ENCODE data around the gene SLC22A25.
A peak's percentile ranks its signal among the peaks of the same experiment; 100 is the strongest.

SLC22A25 gene

GRCh38 chr11:63229815-63230214 lies 13.6 kb downstream of the SLC22A25 start:
- no peak for TF ChIP-seq CTCF (IDR thresholded peaks at IDR 0.05; ENCODE audit: low read length, missing control alignments)
- H3K4me3 ChIP-seq (replicated peaks; ENCODE audit: low read depth, low read length) = no peak overlapping the region
- no peak for DNase-seq (ENCODE audit: low read depth)

- no peak for DNase-seq (ENCODE audit: low read depth)
- TF ChIP-seq CTCF (IDR thresholded peaks at IDR 0.05; ENCODE audit: low read length, missing control alignments) = no peak
- H3K4me3 ChIP-seq (replicated peaks; ENCODE audit: low read depth, low read length) = no peak overlapping the region
Observed at GRCh38 chr11:63227521-63228107, 15.8 kb downstream of the SLC22A25 start.

- DNase-seq (ENCODE audit: low read depth) = no peak
- TF ChIP-seq CTCF (IDR thresholded peaks at IDR 0.05; ENCODE audit: low read length, missing control alignments) = no peak
- H3K4me3 ChIP-seq (replicated peaks; ENCODE audit: low read depth, low read length) = no peak overlapping the region
Observed at GRCh38 chr11:63226488-63227114, 16.8 kb downstream of the SLC22A25 start.

GRCh38 chr11:63214093-63214492 lies 29.3 kb downstream of the SLC22A25 start:
- no peak for DNase-seq (ENCODE audit: low read depth)

GRCh38 chr11:63212742-63213141 lies 30.7 kb downstream of the SLC22A25 start:
- DNase-seq (ENCODE audit: low read depth) = peak; percentile 31
- no peak overlapping the region for H3K4me3 ChIP-seq (replicated peaks; ENCODE audit: low read depth, low read length)
- TF ChIP-seq CTCF (IDR thresholded peaks at IDR 0.05; ENCODE audit: low read length, missing control alignments) = peak; percentile 51

More at GRCh38 chr11:63214093-63214492, 29.3 kb downstream of the SLC22A25 start:
- no peak for TF ChIP-seq CTCF (IDR thresholded peaks at IDR 0.05; ENCODE audit: low read length, missing control alignments)
- no peak overlapping the region for H3K4me3 ChIP-seq (replicated peaks; ENCODE audit: low read depth, low read length)

GRCh38 chr11:63210111-63210510 lies 33.3 kb downstream of the SLC22A25 start:
- H3K4me3 ChIP-seq (replicated peaks; ENCODE audit: low read depth, low read length) = no peak overlapping the region
- no peak for DNase-seq (ENCODE audit: low read depth)
- no peak for TF ChIP-seq CTCF (IDR thresholded peaks at IDR 0.05; ENCODE audit: low read length, missing control alignments)
